ENCODE data around the gene BCR.

BCR gene

GRCh38 chr22:23200898-23201297 is 20.6 kb downstream of the BCR start:
- DNase-seq (ENCODE audit: low read depth): no peak

- no peak for DNase-seq (ENCODE audit: low read depth)
These were observed 22.6 kb downstream of the BCR start for GRCh38 chr22:23202812-23203451.

- DNase-seq (ENCODE audit: low read depth): no peak
These were observed 23.3 kb downstream of the BCR start for GRCh38 chr22:23203452-23204124.

- DNase-seq (ENCODE audit: low read depth): no peak
These were observed 23.8 kb downstream of the BCR start for GRCh38 chr22:23204125-23204488.

GRCh38 chr22:23204541-23205157 is 24.3 kb downstream of the BCR start:
- DNase-seq (ENCODE audit: low read depth): no peak

- DNase-seq (ENCODE audit: low read depth): no peak
These were observed 25.2 kb downstream of the BCR start for GRCh38 chr22:23205339-23206049.

- no peak for DNase-seq (ENCODE audit: low read depth)
These were observed 26.6 kb downstream of the BCR start for GRCh38 chr22:23206915-23207314.

GRCh38 chr22:23207729-23208393 is 27.6 kb downstream of the BCR start:
- no peak for DNase-seq (ENCODE audit: low read depth)

GRCh38 chr22:23210428-23211170 is 30.3 kb downstream of the BCR start:
- DNase-seq (ENCODE audit: low read depth): no peak

GRCh38 chr22:23211622-23212021 is 31.3 kb downstream of the BCR start:
- no peak for DNase-seq (ENCODE audit: low read depth)

- DNase-seq (ENCODE audit: low read depth): no peak
These were observed 32.0 kb downstream of the BCR start for GRCh38 chr22:23212061-23213021.

- no peak for DNase-seq (ENCODE audit: low read depth)
These were observed 32.8 kb downstream of the BCR start for GRCh38 chr22:23213022-23213555.

- no peak for DNase-seq (ENCODE audit: low read depth)
These were observed 33.4 kb downstream of the BCR start for GRCh38 chr22:23213581-23214334.

- no peak for DNase-seq (ENCODE audit: low read depth)
These were observed 34.1 kb downstream of the BCR start for GRCh38 chr22:23214398-23214797.

- DNase-seq (ENCODE audit: low read depth): no peak
These were observed 35.3 kb downstream of the BCR start for GRCh38 chr22:23215294-23216241.

- DNase-seq (ENCODE audit: low read depth): no peak
These were observed 36.3 kb downstream of the BCR start for GRCh38 chr22:23216461-23217170.
